ENCODE results near the gene ATP6V1A.
"Not testable (repeated sequence)": the region's sequence is repeated elsewhere in the genome, so short reads cannot be mapped to it uniquely, and the experiment has no call there.

- not testable (repeated sequence) for TF ChIP-seq EZH2 (IDR thresholded peaks at IDR 0.05; ENCODE audit: insufficient read depth, poor library complexity, severe bottlenecking); EZH2phosphoT487 (IDR thresholded peaks at IDR 0.05; ENCODE audit: insufficient read depth, low read depth)
Measured at GRCh38 chr3:113850391-113850790, 103.6 kb downstream of the ATP6V1A start.

Measured in GM23248 (cell line).